Stimulated activated naive CD8-positive, alpha-beta T cell treated with anti-CD3 and anti-CD28 coated beads, Interleukin-15, amount 100 ng/mL, for 72 hours (primary cell): ENCODE measurements around the gene TRMT1.
A peak's percentile ranks its signal among the peaks of the same experiment; 100 is the strongest.
"Not testable (repeated sequence)": the region's sequence is repeated elsewhere in the genome, so short reads cannot be mapped to it uniquely, and the experiment has no call there.

Source experiments
- ATAC-seq: fragments of 150-1000 bp; cut with Tn5 transposase; 2 replicates; pipeline ENCODE4 v1.10.0; 2021; ENCODE audit warnings: mild to moderate bottlenecking, moderate library complexity
- DNase-seq, 2 donors: peaks; one replicate each; pipeline ENCODE4 v3.0.0; 2021 to 2022
- H3K27ac Mint-ChIP-seq, 2 donors: one replicate each; pipeline ENCODE4 v1.8.0; 2022; ENCODE audit warnings: mild to moderate bottlenecking in 2 of 2, mixed read lengths in 2 of 2, moderate library complexity in 2 of 2
- H3K27me3 Mint-ChIP-seq: one replicate; pipeline ENCODE4 v1.8.0; 2022; ENCODE audit warnings: mixed read lengths
- H3K4me1 Mint-ChIP-seq: one replicate; pipeline ENCODE4 v1.8.0; 2022; ENCODE audit warnings: mild to moderate bottlenecking, mixed read lengths
- H3K4me3 Mint-ChIP-seq, 2 donors: one replicate each; pipeline ENCODE4 v1.8.0; 2022; ENCODE audit warnings: mild to moderate bottlenecking in 2 of 2, mixed read lengths in 2 of 2, moderate library complexity in 1 of 2
- H3K9me3 Mint-ChIP-seq, 2 donors: one replicate each; pipeline ENCODE4 v1.8.0; 2022; ENCODE audit warnings: mixed read lengths in 2 of 2

TRMT1 gene

DNA sequence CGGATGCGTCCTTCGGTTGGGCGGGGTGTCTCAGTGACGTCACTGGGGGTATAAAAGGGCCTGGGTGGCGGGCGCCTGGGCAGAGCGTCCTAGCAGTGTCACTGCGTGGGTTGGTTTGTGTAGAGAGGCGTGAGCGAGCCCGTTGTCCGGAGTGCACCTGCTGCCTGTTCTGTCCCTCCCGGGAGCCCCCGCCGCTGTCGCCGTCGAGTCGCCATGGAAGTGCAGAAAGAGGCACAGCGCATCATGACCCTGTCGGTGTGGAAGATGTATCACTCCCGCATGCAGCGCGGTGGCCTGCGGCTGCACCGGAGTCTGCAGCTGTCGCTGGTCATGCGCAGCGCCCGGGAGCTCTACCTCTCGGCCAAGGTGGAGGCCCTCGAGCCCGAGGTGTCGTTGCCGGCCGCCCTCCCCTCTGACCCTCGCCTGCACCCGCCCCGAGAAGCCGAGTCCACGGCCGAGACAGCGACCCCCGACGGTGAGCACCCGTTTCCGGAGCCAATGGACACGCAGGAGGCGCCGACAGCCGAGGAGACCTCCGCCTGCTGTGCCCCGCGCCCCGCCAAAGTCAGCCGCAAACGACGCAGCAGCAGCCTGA lies 36.5 kb upstream of the TRMT1 start:
- peak; percentile 98 to 99 for DNase-seq
- Mint-ChIP-seq H3K27ac (peak overlapping the region; percentile 97 to 100), H3K4me3 (peak overlapping the region; percentile 93 to 97), H3K27me3 (no peaks in the 10 kb centered on the region), H3K4me1 (peaks cover 46% of the 10 kb centered on the region), H3K9me3 (no peaks in the 10 kb centered on the region)
- ATAC-seq, result peak; percentile 26

DNA sequence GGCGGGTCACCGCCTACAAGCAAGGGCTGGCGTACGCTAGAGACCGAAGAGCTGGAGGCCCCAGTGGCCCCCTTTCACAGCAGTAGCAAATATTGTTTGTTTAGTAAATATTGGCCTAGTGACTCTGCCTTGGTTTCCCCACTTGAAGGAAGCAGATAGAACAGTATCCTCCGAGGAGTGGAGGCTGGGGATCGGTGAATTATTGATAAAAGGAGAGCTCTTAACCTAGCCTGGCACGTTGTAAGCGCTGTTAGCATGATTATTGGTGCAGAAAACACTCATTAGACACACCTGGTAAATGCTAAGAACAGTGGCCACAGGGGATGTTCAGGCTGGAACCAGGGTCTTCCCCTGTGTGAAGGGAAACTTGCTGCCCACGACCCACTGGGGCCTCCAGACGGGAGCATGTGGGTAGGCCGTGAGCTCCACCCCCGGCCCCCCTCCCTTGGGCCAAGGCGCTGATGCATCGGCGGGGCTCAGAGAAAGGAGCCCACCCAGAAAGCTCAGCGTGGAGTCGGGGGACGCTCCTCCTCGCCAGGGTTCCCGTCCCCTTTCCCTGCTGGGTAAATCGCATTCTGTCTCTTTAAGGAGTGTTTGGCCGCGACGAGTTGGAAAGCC lies 35.9 kb upstream of the TRMT1 start:
- peak; percentile 35 for ATAC-seq

DNA sequence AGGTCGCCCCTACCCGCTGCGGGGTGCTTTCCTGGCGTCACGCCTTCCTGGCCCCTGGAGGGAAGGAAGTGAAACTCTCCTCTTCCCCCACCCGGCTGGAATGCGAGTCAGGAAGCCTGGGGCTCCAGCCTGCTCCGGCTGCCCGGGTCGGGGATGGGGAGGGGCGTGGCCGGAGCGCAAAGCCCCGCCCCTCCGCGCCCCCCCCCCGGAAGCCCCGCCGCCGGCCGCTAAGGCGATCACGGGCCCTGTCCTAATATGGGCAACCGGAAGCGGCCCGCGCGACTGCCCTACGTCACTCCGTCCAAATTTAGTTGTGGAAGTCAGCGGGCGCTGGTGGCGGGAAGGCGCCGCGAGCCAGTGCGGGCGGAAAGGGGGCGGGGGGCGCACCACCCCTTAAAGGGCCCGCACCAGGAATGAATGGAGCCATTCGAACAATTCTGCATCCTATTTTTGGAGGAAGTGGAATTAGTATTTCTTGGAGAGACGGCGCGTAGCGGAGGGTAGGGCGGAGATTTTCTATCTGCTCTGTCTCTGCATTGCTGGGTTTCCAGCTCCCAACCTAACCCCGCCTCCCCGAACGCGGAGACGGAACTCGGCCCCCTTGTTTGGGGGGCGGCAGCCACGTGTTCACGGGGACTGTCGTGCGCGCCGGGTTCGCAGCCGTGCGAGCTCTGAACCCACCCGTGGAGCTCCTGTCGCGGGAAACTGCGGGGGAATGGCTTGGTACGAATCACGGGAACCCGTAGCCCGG lies 35.2 kb upstream of the TRMT1 start:
- no peaks in the 10 kb centered on the region for H3K9me3 Mint-ChIP-seq
- H3K27ac Mint-ChIP-seq, result peak overlapping the region; percentile 97 to 100
- H3K4me1 Mint-ChIP-seq, result peaks cover 40% of the 10 kb centered on the region
- no peaks in the 10 kb centered on the region for H3K27me3 Mint-ChIP-seq
- peak; percentile 94 to 96 for DNase-seq
- peak overlapping the region; percentile 93 to 97 for H3K4me3 Mint-ChIP-seq
- peak; percentile 51 for ATAC-seq

More for the DNA sequence above, 35.9 kb upstream of the TRMT1 start:
- peaks cover 40% of the 10 kb centered on the region for H3K4me1 Mint-ChIP-seq
- H3K9me3 Mint-ChIP-seq, result no peaks in the 10 kb centered on the region
- H3K27ac Mint-ChIP-seq, result peak overlapping the region; percentile 97 to 100
- no peak for DNase-seq
- no peaks in the 10 kb centered on the region for H3K27me3 Mint-ChIP-seq
- H3K4me3 Mint-ChIP-seq, result peak overlapping the region; percentile 93 to 97

DNA sequence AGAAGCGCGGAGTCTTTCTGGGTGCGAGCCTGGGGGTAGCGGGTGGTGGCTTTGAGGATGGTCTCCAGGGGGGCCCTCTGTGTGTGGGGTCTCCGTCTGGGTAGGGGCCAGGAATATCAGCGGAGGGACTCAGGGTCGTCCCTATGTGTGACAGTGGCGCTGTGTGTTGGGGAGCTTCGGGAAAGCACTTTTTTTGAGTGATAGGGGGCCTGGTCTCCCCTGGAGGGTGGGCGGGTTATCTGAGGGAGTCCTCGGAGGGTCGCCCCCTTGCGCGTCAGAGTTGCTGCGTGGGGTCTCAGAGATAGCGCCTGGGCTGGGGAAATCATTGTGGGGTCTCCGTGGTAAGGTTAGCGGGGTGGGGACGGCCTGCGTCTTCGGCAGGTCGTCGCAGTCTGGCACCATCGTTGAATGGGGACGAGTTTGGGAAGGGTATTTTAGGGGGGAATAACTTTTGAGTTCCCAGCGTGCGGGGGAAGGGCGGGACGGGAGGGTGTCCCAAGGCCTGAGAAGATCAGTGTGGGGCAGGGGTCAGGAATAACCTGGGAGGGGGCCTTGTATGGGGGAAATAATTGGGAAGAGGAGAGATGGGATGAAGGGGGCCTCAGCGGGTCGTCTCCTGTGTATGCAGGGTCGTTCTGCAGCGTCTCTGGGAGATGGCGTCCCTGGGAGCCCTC lies 34.5 kb upstream of the TRMT1 start:
- peak overlapping the region; percentile 93 to 97 for H3K4me3 Mint-ChIP-seq
- H3K27ac Mint-ChIP-seq, result peak overlapping the region; percentile 93 to 100
- DNase-seq (peak; percentile 33 to 48), ATAC-seq (no peak)
- no peaks in the 10 kb centered on the region for H3K27me3 Mint-ChIP-seq
- peaks cover 37% of the 10 kb centered on the region for H3K4me1 Mint-ChIP-seq
- no peaks in the 10 kb centered on the region for H3K9me3 Mint-ChIP-seq

DNA sequence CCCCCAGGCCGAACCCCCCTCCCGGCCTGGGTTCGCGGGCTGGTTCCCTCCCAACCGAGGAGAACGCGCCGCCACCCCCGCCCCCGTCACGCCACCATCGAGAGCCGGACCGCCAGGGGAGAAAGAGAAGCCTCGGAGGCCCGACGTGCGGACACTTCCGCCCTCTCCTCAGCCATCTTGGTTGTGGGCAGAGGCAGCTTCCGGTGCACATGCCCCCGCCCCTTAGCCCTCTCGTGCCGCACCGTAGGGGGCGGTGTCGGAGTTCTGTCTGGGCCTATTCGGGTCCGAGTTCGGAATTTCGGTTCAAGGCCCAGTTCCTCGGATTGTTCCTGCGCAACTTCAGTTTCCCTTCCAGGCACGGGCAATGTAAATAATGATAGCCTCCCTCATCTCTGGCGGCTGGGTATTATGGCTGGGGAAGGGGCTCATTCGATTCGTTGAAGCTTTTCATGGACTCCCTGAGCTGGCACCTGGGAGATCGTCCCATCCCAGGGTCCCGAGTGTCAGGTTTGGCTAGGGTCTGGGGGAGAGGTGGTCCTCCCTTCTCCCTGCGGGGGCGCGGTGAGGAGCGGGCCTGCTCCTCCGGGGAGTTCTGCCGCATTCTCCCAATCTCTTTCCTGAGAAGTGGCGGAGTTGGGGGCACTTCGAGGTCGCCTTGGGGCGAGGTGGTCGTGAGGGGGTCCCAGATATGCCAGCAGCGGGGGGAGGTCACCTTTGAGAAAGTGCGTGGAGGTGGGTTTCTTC lies 33.8 kb upstream of the TRMT1 start, which contains the start of the genes IER2 and STX10:
Gene IER2 (plus strand): TSS at position 225 of the 744 bp plus-strand sequence. CDS start 2,776 bp downstream, outside the sequence.
Gene STX10 (minus strand): TSS at position 189 of the 744 bp plus-strand sequence. CDS start 202 bp downstream, outside the sequence.
- peak within 1 kb of the TSS; percentile 93 to 97 for H3K4me3 Mint-ChIP-seq
- H3K27me3 Mint-ChIP-seq, result no peaks in the 10 kb centered on the region
- DNase-seq (peak; percentile 90 to 95), ATAC-seq (peak; percentile 54)
- H3K4me1 Mint-ChIP-seq, result peaks cover 32% of the 10 kb centered on the region
- H3K27ac Mint-ChIP-seq, result peak within 1 kb of the TSS; percentile 93 to 100
- H3K9me3 Mint-ChIP-seq, result no peaks in the 10 kb centered on the region

DNA sequence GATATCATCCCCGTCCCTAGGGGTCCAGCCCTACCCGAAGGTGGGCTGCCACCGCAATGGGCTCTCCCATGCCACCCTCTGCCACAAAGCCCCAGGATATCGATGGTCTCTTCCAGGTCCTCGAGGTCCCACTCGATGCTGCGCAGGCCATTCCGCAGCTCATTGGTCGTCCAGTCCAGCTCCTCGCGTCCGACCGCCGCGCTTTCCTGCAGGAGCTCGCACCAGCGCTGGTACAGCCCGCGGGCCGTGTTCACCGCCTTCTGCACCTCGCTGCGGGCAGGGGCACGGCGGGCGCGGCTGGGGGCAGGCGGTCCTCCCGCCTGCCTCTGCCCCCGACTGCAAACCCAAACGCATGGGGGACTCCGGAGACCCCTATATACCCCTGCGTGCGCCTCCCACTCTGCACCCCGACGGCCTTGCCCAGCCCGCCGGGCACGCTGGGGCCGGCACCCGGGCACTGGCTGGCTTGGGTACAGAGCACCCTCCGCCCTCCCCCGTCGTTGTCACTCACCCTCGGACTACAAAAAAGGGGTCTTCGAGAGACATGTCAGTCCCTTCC lies 33.2 kb upstream of the TRMT1 start:
- H3K27ac Mint-ChIP-seq, result peak overlapping the region; percentile 93 to 100
- ATAC-seq, result peak; percentile 11
- H3K27me3 Mint-ChIP-seq, result no peaks in the 10 kb centered on the region
- H3K9me3 Mint-ChIP-seq, result no peaks in the 10 kb centered on the region
- DNase-seq, result peak in 1 of 2 donors; percentile 58
- peak overlapping the region; percentile 93 to 97 for H3K4me3 Mint-ChIP-seq
- H3K4me1 Mint-ChIP-seq, result peaks cover 32% of the 10 kb centered on the region

DNA sequence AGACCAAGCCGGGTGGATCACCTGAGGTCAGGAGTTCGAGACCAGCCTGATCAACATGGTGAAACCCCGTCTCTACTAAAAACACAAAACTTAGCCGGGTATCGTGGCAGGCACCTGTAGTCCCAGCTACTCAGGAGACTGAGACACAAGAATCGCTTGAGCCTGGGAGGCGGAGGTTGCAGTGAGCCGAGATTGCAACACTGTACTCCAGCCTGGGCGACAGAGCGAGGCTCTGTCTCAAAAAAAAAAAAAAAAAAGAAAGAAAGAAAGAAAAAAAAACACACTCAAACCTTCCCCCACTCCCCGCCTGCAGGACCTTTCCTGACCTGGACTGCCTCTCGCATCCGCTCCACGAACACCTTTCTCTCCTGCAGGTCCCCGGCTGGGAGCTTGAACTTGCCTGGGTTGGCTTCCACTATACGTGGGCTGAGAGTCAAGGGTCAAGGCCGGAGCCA lies 32.7 kb upstream of the TRMT1 start:
- not testable (repeated sequence) for H3K9me3 Mint-ChIP-seq, DNase-seq, H3K27me3 Mint-ChIP-seq, ATAC-seq, H3K27ac Mint-ChIP-seq
- Mint-ChIP-seq H3K4me1 (peaks cover 32% of the 10 kb centered on the region), H3K4me3 (peak overlapping the region; percentile 93 to 97)

DNA sequence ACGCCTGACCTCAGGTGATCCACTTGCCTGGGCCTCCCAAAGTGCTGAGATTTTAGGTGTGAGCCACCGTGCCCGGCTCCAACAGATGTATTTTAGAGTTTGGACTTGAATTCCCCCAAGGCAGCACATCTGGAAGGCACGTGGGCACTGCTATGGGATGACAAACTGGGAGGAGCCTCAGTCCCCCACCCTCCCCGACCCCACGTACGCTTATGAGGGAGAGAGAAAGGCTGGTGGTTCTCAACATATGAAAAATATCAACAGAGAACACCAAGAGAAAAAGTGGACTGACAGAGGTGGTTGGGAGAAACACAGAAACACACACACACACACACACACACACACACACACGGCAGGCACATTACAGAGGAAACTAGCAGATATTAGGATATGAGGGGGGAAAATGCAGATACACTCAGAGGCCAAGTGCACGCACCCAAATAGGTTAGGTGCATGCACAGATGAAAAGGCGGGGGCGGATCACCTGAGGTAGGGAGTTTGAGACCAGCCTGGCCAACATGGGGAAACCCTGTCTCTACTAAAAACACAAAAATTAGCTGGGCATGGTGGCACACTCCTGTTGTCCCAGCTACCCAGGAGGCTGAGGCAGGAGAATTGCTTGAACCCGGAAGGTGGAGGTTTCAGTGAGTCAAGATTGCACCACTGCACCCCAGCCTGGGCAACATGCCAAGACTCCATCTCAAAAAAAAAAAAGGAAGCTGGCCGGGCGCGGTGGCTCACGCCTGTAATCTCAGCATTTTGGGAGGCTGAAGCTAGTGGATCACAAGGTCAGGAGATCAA lies 30.4 kb upstream of the TRMT1 start:
- no peaks in the 10 kb centered on the region for H3K27me3 Mint-ChIP-seq
- no peak overlapping the region for H3K27ac Mint-ChIP-seq
- DNase-seq (no peak), ATAC-seq (no peak)
- H3K4me3 Mint-ChIP-seq, result no peak overlapping the region
- peaks cover 26% of the 10 kb centered on the region for H3K4me1 Mint-ChIP-seq
- no peaks in the 10 kb centered on the region for H3K9me3 Mint-ChIP-seq

DNA sequence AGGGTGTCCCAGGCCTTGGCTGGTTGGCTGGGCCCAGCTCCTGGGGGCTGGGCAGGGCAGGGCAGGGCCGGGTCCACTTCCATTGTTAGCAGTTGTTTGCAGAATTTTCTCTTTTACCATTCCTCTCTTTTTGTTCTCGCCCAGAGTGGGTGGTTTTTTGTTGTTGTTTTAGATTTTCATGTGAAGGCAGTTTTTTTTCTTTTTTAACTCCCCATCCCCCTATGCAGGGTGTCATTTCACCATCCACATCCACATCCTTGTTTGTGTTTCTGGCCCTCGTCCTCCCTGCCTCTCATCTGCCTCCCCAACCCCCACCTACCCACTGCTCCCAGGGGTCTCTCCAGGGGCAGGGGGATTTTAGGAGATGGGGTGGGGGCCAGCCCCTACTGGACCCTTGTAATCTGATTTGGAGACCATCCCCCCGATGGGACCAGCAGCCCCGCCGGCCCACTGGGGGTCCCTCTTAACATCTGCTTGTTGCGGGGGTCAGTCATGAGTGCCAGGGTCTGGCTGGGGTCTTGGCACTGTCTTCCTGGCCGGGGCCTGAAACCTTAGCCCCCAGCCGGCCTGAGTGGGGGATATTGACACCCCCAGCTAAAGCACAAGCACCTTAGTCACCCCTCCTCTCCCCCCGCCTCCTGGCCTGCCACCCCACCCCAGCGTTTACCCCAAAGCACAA lies 23.2 kb upstream of the TRMT1 start:
- no peaks in the 10 kb centered on the region for H3K27me3 Mint-ChIP-seq
- ATAC-seq (no peak), DNase-seq (no peak)
- H3K4me3 Mint-ChIP-seq, result no peak overlapping the region
- no peaks in the 10 kb centered on the region for H3K4me1 Mint-ChIP-seq
- H3K9me3 Mint-ChIP-seq, result no peaks in the 10 kb centered on the region
- H3K27ac Mint-ChIP-seq, result no peak overlapping the region

DNA sequence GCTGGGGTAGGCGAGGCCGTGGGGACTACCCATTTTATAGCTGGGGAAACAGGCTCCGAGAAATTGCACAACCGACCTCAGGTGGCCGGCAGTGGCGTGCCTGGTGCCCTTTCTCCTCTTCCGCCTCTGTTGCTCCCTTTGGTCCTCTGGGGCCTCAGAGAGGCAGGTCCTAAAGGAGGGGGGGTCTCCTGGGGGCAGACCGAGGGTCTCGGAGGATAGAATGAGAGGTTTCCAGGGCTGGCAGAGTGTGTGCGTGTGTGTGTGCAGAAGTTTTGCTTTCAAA lies 22.3 kb upstream of the TRMT1 start:
- H3K4me1 Mint-ChIP-seq, result no peaks in the 10 kb centered on the region
- no peak overlapping the region for H3K4me3 Mint-ChIP-seq
- H3K27ac Mint-ChIP-seq, result no peak overlapping the region
- ATAC-seq (no peak), DNase-seq (no peak)
- H3K27me3 Mint-ChIP-seq, result no peaks in the 10 kb centered on the region
- H3K9me3 Mint-ChIP-seq, result no peaks in the 10 kb centered on the region

DNA sequence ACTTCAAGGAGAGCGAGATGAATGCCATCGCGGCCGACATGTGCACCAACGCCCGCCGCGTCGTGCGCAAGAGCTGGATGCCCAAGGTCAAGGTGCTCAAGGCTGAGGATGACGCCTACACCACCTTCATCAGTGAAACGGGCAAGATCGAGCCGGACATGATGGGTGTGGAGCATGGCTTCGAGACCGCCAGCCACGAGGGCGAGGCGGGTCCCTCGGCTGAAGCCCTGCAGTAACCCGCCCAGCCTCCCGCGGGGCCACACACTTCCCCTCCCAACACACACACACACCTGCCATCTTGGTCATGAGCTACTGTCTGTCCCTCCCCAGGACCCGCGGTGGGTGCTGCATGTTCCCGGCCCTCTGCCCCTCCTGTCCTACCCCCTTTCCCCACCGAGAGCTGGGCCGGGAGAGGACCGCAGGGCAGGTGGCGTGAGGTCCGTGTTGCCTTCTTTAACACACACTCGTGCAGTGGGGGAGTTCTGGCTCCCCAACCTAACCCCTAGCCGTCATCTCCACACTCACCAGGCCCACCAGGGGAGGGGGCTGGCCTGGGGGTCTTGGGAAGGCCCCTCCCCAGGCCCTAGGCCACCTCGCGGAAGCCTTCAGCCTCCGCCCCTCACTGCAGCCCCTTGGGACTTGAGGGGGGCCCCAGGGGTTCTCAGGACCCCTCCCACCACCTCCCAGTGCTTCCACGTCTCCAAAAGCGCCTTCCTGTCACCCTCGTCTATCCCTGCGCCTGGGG lies 21.8 kb upstream of the TRMT1 start:
- Mint-ChIP-seq H3K4me1 (peaks cover 4% of the 10 kb centered on the region), H3K4me3 (no peak overlapping the region), H3K27me3 (no peaks in the 10 kb centered on the region), H3K9me3 (no peaks in the 10 kb centered on the region), H3K27ac (peak overlapping the region in 1 of 2 donors; percentile 94)
- DNase-seq (no peak), ATAC-seq (no peak)

DNA sequence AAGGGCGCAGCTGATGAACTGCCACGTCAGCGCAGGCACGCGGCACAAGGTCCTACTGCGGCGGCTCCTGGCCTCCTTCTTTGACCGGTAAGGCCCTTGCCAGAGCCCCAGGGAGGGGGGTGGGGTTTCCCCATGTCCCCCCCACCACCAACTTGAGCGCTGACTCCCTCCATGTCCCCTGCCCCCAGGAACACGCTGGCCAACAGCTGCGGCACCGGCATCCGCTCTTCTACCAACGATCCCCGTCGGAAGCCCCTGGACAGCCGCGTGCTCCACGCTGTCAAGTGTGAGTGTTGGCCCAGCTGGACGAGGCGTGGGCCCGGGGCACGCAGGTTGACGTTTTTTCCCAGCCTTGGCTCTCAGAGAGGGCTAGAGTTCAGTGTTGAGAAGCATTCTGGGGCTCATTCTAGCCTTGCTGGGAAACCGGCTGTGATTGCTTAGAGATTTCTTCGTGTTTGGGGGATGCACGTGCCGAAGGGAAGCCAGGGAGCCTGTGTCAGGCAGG lies 20.8 kb upstream of the TRMT1 start:
- Mint-ChIP-seq H3K27me3 (no peaks in the 10 kb centered on the region), H3K9me3 (no peaks in the 10 kb centered on the region), H3K27ac (no peak overlapping the region), H3K4me3 (no peak overlapping the region), H3K4me1 (peaks cover 14% of the 10 kb centered on the region)
- ATAC-seq (no peak), DNase-seq (no peak)
